SH-SY5Y (cell line): ENCODE data around the gene SOX6.

ENCODE experiments used
- GATA2 ChIP-seq: IDR thresholded peaks from 2 replicates; pipeline ENCODE4 v1.6.1; 2011; ENCODE audit warnings: mild to moderate bottlenecking, low read depth, low read length
- GATA3 ChIP-seq: IDR thresholded peaks from 2 replicates; pipeline ENCODE4 v1.6.1; 2011; ENCODE audit warnings: low read depth, mild to moderate bottlenecking, low read length, moderate library complexity

DNA sequence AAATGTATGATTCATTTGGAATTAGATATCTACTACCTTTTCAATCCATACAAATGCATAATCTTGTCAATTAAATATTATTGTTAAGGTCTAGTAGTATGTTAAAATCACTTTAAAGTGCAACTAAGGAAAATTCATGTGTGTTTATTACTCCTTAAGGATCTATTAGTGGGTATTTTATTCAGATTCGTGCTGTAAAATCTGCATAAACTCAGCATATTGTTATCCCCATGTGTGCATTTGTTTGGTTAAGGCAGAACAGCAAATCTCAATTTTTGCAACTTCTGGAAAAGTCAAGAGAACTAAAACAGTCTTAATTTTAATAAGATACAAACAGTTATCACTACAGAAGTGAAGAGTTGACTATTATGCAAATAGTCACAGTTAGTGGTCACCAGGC is 234.5 kb downstream of the SOX6 start:
- no peak for TF ChIP-seq GATA2
- TF ChIP-seq GATA3 = no peak
